OCI-LY3 (cell line): ENCODE results near the gene ITGB8.

Experiments
- EZH2phosphoT487 ChIP-seq: fragments of 200-600 bp; shearing (Covaris generic); IDR thresholded peaks from 2 replicates; pipeline ENCODE4 v1.6.1; 2018; ENCODE audit warnings: antibody characterized with exemption, mixed run types, low read depth
- TF ChIP-seq, protein P1 (sequence below): fragments of 200-600, 300-600 bp; sonication (generic); IDR thresholded peaks from 2 replicates; pipeline ENCODE4 v1.5.1; 2014; ENCODE audit warnings: antibody characterized with exemption, low read length, low read depth

DNA sequence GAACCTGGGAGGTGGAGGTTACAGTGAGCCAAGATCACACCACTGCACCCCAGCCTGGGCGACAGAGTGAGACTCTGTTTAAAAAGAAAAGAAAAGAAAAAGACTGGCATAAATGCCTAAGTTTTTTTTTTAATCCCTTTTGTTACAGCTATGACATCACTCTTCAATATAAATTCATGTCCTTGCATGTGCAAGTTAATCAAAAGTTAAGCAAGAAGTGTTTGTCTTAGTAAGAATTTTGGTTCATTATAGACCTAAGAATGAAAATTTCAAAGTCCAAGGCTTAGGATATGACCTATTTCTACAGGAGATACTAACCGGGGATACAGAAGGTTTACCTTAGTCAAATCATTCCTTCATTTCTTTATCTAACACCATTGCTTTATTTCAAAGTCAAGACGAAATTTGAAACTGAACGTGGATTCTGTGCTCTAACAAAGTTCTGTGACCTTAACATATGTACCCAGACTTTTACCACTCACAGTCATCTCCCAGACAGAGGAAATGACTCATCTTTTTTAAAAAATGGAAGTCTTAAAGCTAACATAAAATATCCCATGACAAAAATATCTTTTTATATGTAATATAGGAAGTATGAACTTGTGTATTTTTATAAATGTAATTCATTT is 29.3 kb upstream of the ITGB8 start:
- TF ChIP-seq EZH2phosphoT487, result no peak
- TF ChIP-seq, protein P1, sequence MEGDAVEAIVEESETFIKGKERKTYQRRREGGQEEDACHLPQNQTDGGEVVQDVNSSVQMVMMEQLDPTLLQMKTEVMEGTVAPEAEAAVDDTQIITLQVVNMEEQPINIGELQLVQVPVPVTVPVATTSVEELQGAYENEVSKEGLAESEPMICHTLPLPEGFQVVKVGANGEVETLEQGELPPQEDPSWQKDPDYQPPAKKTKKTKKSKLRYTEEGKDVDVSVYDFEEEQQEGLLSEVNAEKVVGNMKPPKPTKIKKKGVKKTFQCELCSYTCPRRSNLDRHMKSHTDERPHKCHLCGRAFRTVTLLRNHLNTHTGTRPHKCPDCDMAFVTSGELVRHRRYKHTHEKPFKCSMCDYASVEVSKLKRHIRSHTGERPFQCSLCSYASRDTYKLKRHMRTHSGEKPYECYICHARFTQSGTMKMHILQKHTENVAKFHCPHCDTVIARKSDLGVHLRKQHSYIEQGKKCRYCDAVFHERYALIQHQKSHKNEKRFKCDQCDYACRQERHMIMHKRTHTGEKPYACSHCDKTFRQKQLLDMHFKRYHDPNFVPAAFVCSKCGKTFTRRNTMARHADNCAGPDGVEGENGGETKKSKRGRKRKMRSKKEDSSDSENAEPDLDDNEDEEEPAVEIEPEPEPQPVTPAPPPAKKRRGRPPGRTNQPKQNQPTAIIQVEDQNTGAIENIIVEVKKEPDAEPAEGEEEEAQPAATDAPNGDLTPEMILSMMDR, result no peak
